NCI-H1048 (cell line): ENCODE results near the gene EXOSC2.

Experiments used
- DNase-seq: peaks from one replicate; lab custom pipeline; 2025; lab: John Stamatoyannopoulos, UW

EXOSC2 gene

GRCh38 chr9:130738281-130738680 is 44.7 kb downstream of the EXOSC2 start:
- DNase-seq = no peak

- no peak for DNase-seq
Observed at GRCh38 chr9:130739081-130739480, 45.5 kb downstream of the EXOSC2 start.

GRCh38 chr9:130740218-130741023 is 46.8 kb downstream of the EXOSC2 start:
- no peak for DNase-seq

GRCh38 chr9:130741024-130741305 is 47.4 kb downstream of the EXOSC2 start:
- DNase-seq = no peak

- no peak for DNase-seq
Observed at GRCh38 chr9:130741831-130742449, 48.4 kb downstream of the EXOSC2 start.

GRCh38 chr9:130743656-130744055 is 50.1 kb downstream of the EXOSC2 start:
- no peak for DNase-seq

GRCh38 chr9:130745210-130745800 is 51.7 kb downstream of the EXOSC2 start:
- DNase-seq = no peak

GRCh38 chr9:130745829-130746228 is 52.2 kb downstream of the EXOSC2 start:
- DNase-seq = no peak

- no peak for DNase-seq
Observed at GRCh38 chr9:130746434-130747212, 53.0 kb downstream of the EXOSC2 start.

GRCh38 chr9:130751631-130752355 is 58.2 kb downstream of the EXOSC2 start:
- DNase-seq = no peak
